IMR-90 (cell line): ENCODE data around the gene PLA2G4B. TPM values are rescaled to one million over a fixed set of nuclear protein-coding genes. Genes with fewer than 3 reads are reported as not detected.

ENCODE experiments used
- ATAC-seq: fragments of 200-7000 bp; cut with Tn5 transposase; 2 replicates; pipeline ENCODE4 v1.9.1; 2020; ENCODE audit warnings: low read depth, mild to moderate bottlenecking, moderate library complexity
- BruUV-seq: library from RNA; stranded (reverse); fragments of 400-500 nt; replicated peaks from 2 replicates; lab custom pipeline; 2021; lab: Mats Ljungman, UMichigan
- CTCF ChIA-PET: fragments of 300-600 bp; formaldehyde crosslinking; extraction: SDS; loops from one replicate; lab custom pipeline; 2021; ENCODE audit warnings: antibody characterized with exemption; lab: Yijun Ruan, JAX
- POLR2A ChIA-PET: fragments of 300-600 bp; sonication (Branson Sonifier 250); formaldehyde crosslinking; loops from one replicate; lab custom pipeline; 2022; ENCODE audit warnings: antibody characterized with exemption; ENCODE audit not compliant: unreplicated experiment; lab: Charles Lee
- DNase-seq: peaks from one replicate; pipeline ENCODE4 v3.0.0; 2013
- H2AFZ ChIP-seq: replicated peaks from 2 replicates; pipeline ENCODE3; 2013; ENCODE audit warnings: low read length, mild to moderate bottlenecking; ENCODE audit not compliant: poor library complexity
- H2AK5ac ChIP-seq: 2 replicates; pipeline ENCODE4 v1.6.1; 2013; ENCODE audit warnings: low read depth, low read length, inconsistent platforms
- H2AK9ac ChIP-seq: replicated peaks from 2 replicates; pipeline ENCODE3; 2013; ENCODE audit warnings: mild to moderate bottlenecking, low read depth, low read length, moderate library complexity; ENCODE audit not compliant: poor library complexity
- H2BK120ac ChIP-seq: 2 replicates; pipeline ENCODE4 v1.6.1; 2013; ENCODE audit warnings: low read depth, low read length, inconsistent platforms
- H2BK15ac ChIP-seq: 3 replicates; pipeline ENCODE4 v1.6.1; 2013; ENCODE audit warnings: low read depth, low read length, inconsistent platforms
- H2BK20ac ChIP-seq: 2 replicates; pipeline ENCODE4 v1.6.1; 2013; ENCODE audit warnings: low read depth, mild to moderate bottlenecking, inconsistent platforms, low read length, moderate library complexity
- H2BK5ac ChIP-seq: 2 replicates; pipeline ENCODE4 v1.6.1; 2013; ENCODE audit warnings: mild to moderate bottlenecking, low read depth, low read length, inconsistent platforms; ENCODE audit not compliant: poor library complexity, severe bottlenecking
- H3K14ac ChIP-seq: replicated peaks from 2 replicates; pipeline ENCODE4 v1.6.1; 2013; ENCODE audit warnings: low read depth, low read length, inconsistent platforms
- H3K18ac ChIP-seq: 2 replicates; pipeline ENCODE4 v1.6.1; 2013; ENCODE audit warnings: low read depth, low read length, control low read depth
- H3K23ac ChIP-seq: 2 replicates; pipeline ENCODE4 v1.6.1; 2013; ENCODE audit warnings: low read depth, low read length, inconsistent platforms
- H3K27ac ChIP-seq: 2 replicates; pipeline ENCODE4 v1.5.1; 2013; ENCODE audit warnings: mild to moderate bottlenecking, control low read depth, low read length; ENCODE audit not compliant: insufficient read depth
- H3K27me3 ChIP-seq: 2 replicates; pipeline ENCODE4 v1.6.1; 2013; ENCODE audit warnings: low read length; ENCODE audit not compliant: control insufficient read depth, insufficient read depth
- H3K36me3 ChIP-seq: 2 replicates; pipeline ENCODE4 v1.6.1; 2013; ENCODE audit warnings: low read length, mixed read lengths; ENCODE audit not compliant: control insufficient read depth, insufficient read depth
- H3K4ac ChIP-seq: 2 replicates; pipeline ENCODE4 v1.6.1; 2013; ENCODE audit warnings: low read depth, low read length, inconsistent platforms
- H3K4me1 ChIP-seq: 2 replicates; pipeline ENCODE4 v1.6.1; 2013; ENCODE audit warnings: low read length, mixed read lengths; ENCODE audit not compliant: control insufficient read depth, insufficient read depth
- H3K4me2 ChIP-seq: 2 replicates; pipeline ENCODE4 v1.6.1; 2013; ENCODE audit warnings: low read depth, mild to moderate bottlenecking, control low read depth, low read length, moderate library complexity
- H3K4me3 ChIP-seq: 2 replicates; pipeline ENCODE4 v1.5.1; 2013; ENCODE audit warnings: low read depth, mild to moderate bottlenecking, control low read depth, low read length, moderate library complexity; ENCODE audit not compliant: insufficient read depth
- H3K56ac ChIP-seq: 2 replicates; pipeline ENCODE4 v1.6.1; 2013; ENCODE audit warnings: low read length, inconsistent platforms; ENCODE audit not compliant: insufficient read depth; ENCODE audit errors: extremely low read depth
- H3K79me1 ChIP-seq, 2 experiments: 2 replicates each; pipeline ENCODE4 v1.6.1; 2013; ENCODE audit warnings: low read length in 2 of 2, inconsistent platforms in 1 of 2, low read depth in 1 of 2
- H3K9ac ChIP-seq: 2 replicates; pipeline ENCODE4 v1.6.1; 2013; ENCODE audit warnings: low read depth, low read length, control low read depth
- H3K9me1 ChIP-seq: 2 replicates; pipeline ENCODE4 v1.6.1; 2013; ENCODE audit warnings: low read length, inconsistent platforms; ENCODE audit not compliant: insufficient read depth
- H3K9me3 ChIP-seq: 2 replicates; pipeline ENCODE4 v1.6.1; 2013; ENCODE audit warnings: low read length; ENCODE audit not compliant: control insufficient read depth, insufficient read depth
- H4K20me1 ChIP-seq: 2 replicates; pipeline ENCODE4 v1.6.1; 2013; ENCODE audit warnings: low read length, inconsistent platforms; ENCODE audit not compliant: insufficient read depth
- H4K5ac ChIP-seq: 2 replicates; pipeline ENCODE4 v1.6.1; 2013; ENCODE audit warnings: mild to moderate bottlenecking, low read depth, low read length, control low read depth
- H4K8ac ChIP-seq, 2 experiments: 2 replicates each; pipeline ENCODE4 v1.6.1; 2013; ENCODE audit warnings: low read depth in 2 of 2, low read length in 2 of 2, control low read depth in 1 of 2, inconsistent platforms in 1 of 2
- H4K91ac ChIP-seq: 2 replicates; pipeline ENCODE4 v1.6.1; 2013; ENCODE audit warnings: low read depth, low read length, inconsistent platforms; ENCODE audit not compliant: insufficient read depth
- BHLHE40 ChIP-seq: fragments of 150-350 bp; IDR thresholded peaks from 2 replicates; pipeline ENCODE4 v1.6.1; 2016; ENCODE audit warnings: mild to moderate bottlenecking, low read depth, low read length
- CEBPB ChIP-seq: IDR thresholded peaks from 2 replicates; pipeline ENCODE4 v1.6.1; 2012; ENCODE audit warnings: low read depth, low read length, improper control_type of control experiment
- MAFK ChIP-seq: IDR thresholded peaks from 2 replicates; pipeline ENCODE4 v1.6.1; 2012; ENCODE audit warnings: low read depth, low read length, improper control_type of control experiment
- MAZ ChIP-seq: IDR thresholded peaks from 2 replicates; pipeline ENCODE4 v1.6.1; 2012; ENCODE audit warnings: low read depth, mild to moderate bottlenecking, low read length, improper control_type of control experiment, moderate library complexity, borderline replicate concordance
- MXI1 ChIP-seq: IDR thresholded peaks from 2 replicates; pipeline ENCODE4 v1.6.1; 2012; ENCODE audit warnings: low read depth, mild to moderate bottlenecking, low read length, moderate library complexity, borderline replicate concordance
- POLR2A ChIP-seq: IDR thresholded peaks from 2 replicates; pipeline ENCODE4 v1.6.1; 2012; ENCODE audit warnings: mild to moderate bottlenecking, low read depth, low read length
- RAD21 ChIP-seq: IDR thresholded peaks from 2 replicates; pipeline ENCODE4 v1.6.1; 2012; ENCODE audit warnings: low read length, improper control_type of control experiment
- RFX5 ChIP-seq: IDR thresholded peaks from 2 replicates; pipeline ENCODE4 v1.8.0; 2012; ENCODE audit warnings: low read depth, mild to moderate bottlenecking, low read length, moderate library complexity
- SMC3 ChIP-seq: fragments of 150-350 bp; IDR thresholded peaks from 2 replicates; pipeline ENCODE4 v1.6.1; 2016; ENCODE audit warnings: low read depth, mild to moderate bottlenecking, antibody characterized with exemption, low read length, moderate library complexity
- USF2 ChIP-seq: fragments of 150-350 bp; IDR thresholded peaks from 2 replicates; pipeline ENCODE4 v1.6.1; 2017; ENCODE audit warnings: mild to moderate bottlenecking, antibody characterized with exemption, low read length, low read depth
- dilution Hi-C: fragments of 300-500 bp; cut with HindIII; formaldehyde crosslinking; loops from one replicate; pipeline ENCODE4 v1.14.3; 2018; ENCODE audit warnings: low sequenced_read_pairs; ENCODE audit not compliant: unreplicated experiment
- in situ Hi-C: fragments of 300-500 bp; cut with MboI; formaldehyde crosslinking; loops from 3 replicates; pipeline ENCODE4 v1.14.3; 2019; ENCODE audit warnings: low sequenced_read_pairs, inconsistent platforms, mixed read lengths
- intact Hi-C: fragments of 100-400 bp; cut with micrococcal nuclease; formaldehyde crosslinking; loops from 2 replicates; pipeline ENCODE4 v1.10.0; 2022
- polyA plus RNA-seq, 3 experiments: library from polyadenylated mRNA; depleted of rRNA; stranded (reverse); fragments of >200 nt; gene quantifications; 2 replicates each; pipeline ENCODE4 v1.2.3, GENCODE V29; 2012; ENCODE audit warnings: low replicate concordance in 1 of 3
- total RNA-seq: library from RNA; depleted of rRNA; stranded (reverse); fragments of >200 nt; gene quantifications from 2 replicates; pipeline ENCODE4 v1.2.3, GENCODE V29; 2012
- TF ChIP-seq, protein P1 (sequence below): conservative IDR thresholded peaks from 2 replicates; pipeline ENCODE4 v1.5.1; 2012; ENCODE audit warnings: mild to moderate bottlenecking, low read depth, low read length, improper control_type of control experiment

The PLA2G4B gene
- total and polyA plus RNA-seq, 2 of the 4 experiments (the other 2 are of a cell fraction): 0.18 to 3.1 TPM

DNA sequence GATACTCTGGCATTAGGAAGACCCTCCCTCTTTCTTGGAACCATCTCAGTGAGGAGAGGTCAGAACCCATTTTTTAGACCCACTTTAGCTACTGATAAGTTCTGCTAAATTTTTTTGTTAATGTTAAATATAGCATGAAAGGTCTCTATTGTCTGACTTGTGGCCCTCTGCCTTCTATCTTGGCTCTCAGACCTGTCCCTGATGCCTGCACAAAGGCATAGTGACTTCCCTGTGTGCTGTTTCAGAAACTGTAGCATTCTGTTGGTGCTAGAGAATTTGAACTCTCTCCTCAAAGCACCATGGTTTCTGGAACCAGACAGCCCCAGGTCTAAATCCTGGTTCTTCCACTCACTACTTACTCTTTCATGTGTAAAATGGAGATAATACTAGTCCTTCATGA is 49.0 kb upstream of the PLA2G4B start:
- no peak overlapping the region; the same call in 2 of the 3 replicates for H2BK15ac ChIP-seq
- H3K4me3 ChIP-seq: no peak overlapping the region
- ATAC-seq (no peak), DNase-seq (no peak)
- no peak overlapping the region for H3K27ac ChIP-seq
- H3K18ac ChIP-seq: no peak overlapping the region
- H2AFZ ChIP-seq: no peak overlapping the region
- H3K9me1 ChIP-seq: peaks cover 29% of the 10 kb centered on the region
- H3K56ac ChIP-seq: no peak overlapping the region
- H4K91ac ChIP-seq: peak overlapping the region; percentile 10; the same call in 1 of the 2 replicates
- no peaks in the 10 kb centered on the region for H3K27me3 ChIP-seq
- no peak overlapping the region for H4K5ac ChIP-seq
- intact Hi-C loops: no loop called here
- H2BK20ac ChIP-seq: 0 out of 2 replicates have a peak overlapping the region, but pooled peaks have one; percentile 5
- no peaks in the 10 kb centered on the region for H3K9me3 ChIP-seq
- H2AK9ac ChIP-seq: no peak overlapping the region
- in situ Hi-C loops: no loop called here
- H3K4me2 ChIP-seq: no peak overlapping the region
- H3K79me1 ChIP-seq: peaks cover 44 to 77% of the 10 kb centered on the region in 2 experiments
- H3K36me3 ChIP-seq: no peaks in the 10 kb centered on the region
- peaks cover 14% of the 10 kb centered on the region for H3K4me1 ChIP-seq
- no peak overlapping the region for H2BK5ac ChIP-seq
- no peak for TF ChIP-seq USF2
- no peak for TF ChIP-seq MAZ
- TF ChIP-seq, protein P1, sequence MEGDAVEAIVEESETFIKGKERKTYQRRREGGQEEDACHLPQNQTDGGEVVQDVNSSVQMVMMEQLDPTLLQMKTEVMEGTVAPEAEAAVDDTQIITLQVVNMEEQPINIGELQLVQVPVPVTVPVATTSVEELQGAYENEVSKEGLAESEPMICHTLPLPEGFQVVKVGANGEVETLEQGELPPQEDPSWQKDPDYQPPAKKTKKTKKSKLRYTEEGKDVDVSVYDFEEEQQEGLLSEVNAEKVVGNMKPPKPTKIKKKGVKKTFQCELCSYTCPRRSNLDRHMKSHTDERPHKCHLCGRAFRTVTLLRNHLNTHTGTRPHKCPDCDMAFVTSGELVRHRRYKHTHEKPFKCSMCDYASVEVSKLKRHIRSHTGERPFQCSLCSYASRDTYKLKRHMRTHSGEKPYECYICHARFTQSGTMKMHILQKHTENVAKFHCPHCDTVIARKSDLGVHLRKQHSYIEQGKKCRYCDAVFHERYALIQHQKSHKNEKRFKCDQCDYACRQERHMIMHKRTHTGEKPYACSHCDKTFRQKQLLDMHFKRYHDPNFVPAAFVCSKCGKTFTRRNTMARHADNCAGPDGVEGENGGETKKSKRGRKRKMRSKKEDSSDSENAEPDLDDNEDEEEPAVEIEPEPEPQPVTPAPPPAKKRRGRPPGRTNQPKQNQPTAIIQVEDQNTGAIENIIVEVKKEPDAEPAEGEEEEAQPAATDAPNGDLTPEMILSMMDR: no peak
- no peak for TF ChIP-seq SMC3
- TF ChIP-seq MXI1: no peak
- TF ChIP-seq CEBPB: no peak
- TF ChIP-seq POLR2A: no peak
- no peak for TF ChIP-seq BHLHE40
- TF ChIP-seq RAD21: no peak
- TF ChIP-seq RFX5: no peak
- TF ChIP-seq MAFK: no peak
- peak overlapping the region; percentile 20; the same call in 1 of the 2 replicates for H3K23ac ChIP-seq
- no TSS peak for BruUV-seq
- H2BK120ac ChIP-seq: peak overlapping the region; percentile 84; the same call in 1 of the 2 replicates
- H2AK5ac ChIP-seq: peak overlapping the region; percentile 55; the same call in 1 of the 2 replicates
- 0 out of 2 replicates have a peak, but pooled peaks cover 3% of the 10 kb centered on the region for H4K20me1 ChIP-seq
- dilution Hi-C loops: no loop called here
- peak overlapping the region; percentile 12; the same call in 1 of the 2 replicates for H3K14ac ChIP-seq
- no peak overlapping the region for H3K9ac ChIP-seq
- 0 out of 4 replicates have a peak overlapping the region, but pooled peaks of 1 of the 2 experiments have one; percentile 30 for H4K8ac ChIP-seq
- POLR2A ChIA-PET: interaction anchor here (0.6 kb wide), 1 partner anchor 21 kb away, joined by 4 read pairs; no protein-coding TSS in a partner anchor
- peak overlapping the region; percentile 54 for H3K4ac ChIP-seq
- CTCF ChIA-PET: interaction anchor here (0.5 to 1.6 kb wide), 3 partner anchors 13 to 248 kb away, joined by 3 to 4 read pairs (median 4); partner anchors contain the start of gene MAPKBP1
